Neural progenitor cell (in vitro differentiated cells): Measurements from ENCODE around the gene RBKS. TPM values are rescaled to one million over a fixed set of nuclear protein-coding genes. Genes with fewer than 3 reads are reported as not detected.

Experiments
- DNase-seq: peaks from one replicate; pipeline ENCODE4 v3.0.0-alpha.2; 2016; ENCODE audit warnings: low spot score
- H2AFZ ChIP-seq: fragments of 200-600 bp; sonication (generic); replicated peaks from 2 replicates; pipeline ENCODE4 v1.6.1; 2016; ENCODE audit warnings: antibody characterized with exemption
- H3F3A ChIP-seq: fragments of 200-600 bp; sonication (generic); 2 replicates; pipeline ENCODE4 v1.6.1; 2016; ENCODE audit warnings: antibody characterized with exemption, low read depth
- H3K27ac ChIP-seq: fragments of 200-600 bp; sonication (generic); 2 replicates; pipeline ENCODE4 v1.5.1; 2016; ENCODE audit warnings: mild to moderate bottlenecking
- H3K27me3 ChIP-seq: fragments of 200-600 bp; sonication (generic); 2 replicates; pipeline ENCODE4 v1.6.1; 2016; ENCODE audit warnings: mild to moderate bottlenecking, moderate library complexity
- H3K36me3 ChIP-seq: fragments of 200-600 bp; sonication (generic); 2 replicates; pipeline ENCODE4 v1.5.1; 2016
- H3K4me1 ChIP-seq: fragments of 200-600 bp; sonication (generic); 2 replicates; pipeline ENCODE4 v1.6.1; 2016; ENCODE audit warnings: mixed run types
- H3K4me2 ChIP-seq: fragments of 200-600 bp; sonication (generic); 2 replicates; pipeline ENCODE4 v1.6.1; 2016
- H3K4me3 ChIP-seq: fragments of 200-600 bp; sonication (generic); 2 replicates; pipeline ENCODE4 v1.5.1; 2016
- H3K79me2 ChIP-seq: fragments of 200-600 bp; sonication (generic); 2 replicates; pipeline ENCODE4 v1.6.1; 2016; ENCODE audit warnings: low read depth
- H3K9ac ChIP-seq: fragments of 200-600 bp; sonication (generic); 2 replicates; pipeline ENCODE4 v1.6.1; 2016
- H3K9me3 ChIP-seq: fragments of 200-600 bp; sonication (generic); 2 replicates; pipeline ENCODE4 v1.5.1; 2016; ENCODE audit warnings: low read depth
- H4K20me1 ChIP-seq: fragments of 200-600 bp; sonication (generic); 2 replicates; pipeline ENCODE4 v1.6.1; 2016; ENCODE audit warnings: low read depth
- H3K27ac Mint-ChIP-seq: 3 replicates; pipeline ENCODE4 v1.8.0; 2021; ENCODE audit warnings: mixed read lengths
- H3K27me3 Mint-ChIP-seq: 2 replicates; pipeline ENCODE4 v1.8.0; 2022; ENCODE audit warnings: low read depth, mild to moderate bottlenecking, inconsistent platforms, moderate library complexity, mixed read lengths; ENCODE audit not compliant: insufficient read depth
- H3K36me3 Mint-ChIP-seq: 3 replicates; pipeline ENCODE4 v1.8.0; 2021; ENCODE audit warnings: mixed read lengths
- H3K4me1 Mint-ChIP-seq: 3 replicates; pipeline ENCODE4 v1.8.0; 2021; ENCODE audit warnings: mixed read lengths
- H3K4me3 Mint-ChIP-seq: 3 replicates; pipeline ENCODE4 v1.8.0; 2021; ENCODE audit warnings: mild to moderate bottlenecking, moderate library complexity, mixed read lengths
- H3K9me3 Mint-ChIP-seq: 3 replicates; pipeline ENCODE4 v1.8.0; 2020; ENCODE audit warnings: mixed read lengths
- EZH2 ChIP-seq: fragments of 200-600 bp; sonication (generic); IDR thresholded peaks from 2 replicates; pipeline ENCODE4 v1.6.1; 2017; ENCODE audit warnings: antibody characterized with exemption, mild to moderate bottlenecking, moderate library complexity
- EZH2phosphoT487 ChIP-seq: fragments of 200-600 bp; sonication (generic); IDR thresholded peaks from 2 replicates; pipeline ENCODE4 v1.6.1; 2017; ENCODE audit warnings: antibody characterized with exemption
- total RNA-seq: library from RNA; depleted of rRNA; stranded (reverse); fragments of >200 nt; gene quantifications from 2 replicates; pipeline ENCODE4 v1.2.3, GENCODE V29; 2015; ENCODE audit warnings: low replicate concordance
- TF ChIP-seq, protein P1 (sequence below): fragments of 200-600 bp; sonication (generic); IDR thresholded peaks from 2 replicates; pipeline ENCODE4 v1.5.1; 2017; ENCODE audit warnings: antibody characterized with exemption, mild to moderate bottlenecking

Gene RBKS
- total RNA-seq, 1 donor from 2014 or later = 8.5 TPM

DNA sequence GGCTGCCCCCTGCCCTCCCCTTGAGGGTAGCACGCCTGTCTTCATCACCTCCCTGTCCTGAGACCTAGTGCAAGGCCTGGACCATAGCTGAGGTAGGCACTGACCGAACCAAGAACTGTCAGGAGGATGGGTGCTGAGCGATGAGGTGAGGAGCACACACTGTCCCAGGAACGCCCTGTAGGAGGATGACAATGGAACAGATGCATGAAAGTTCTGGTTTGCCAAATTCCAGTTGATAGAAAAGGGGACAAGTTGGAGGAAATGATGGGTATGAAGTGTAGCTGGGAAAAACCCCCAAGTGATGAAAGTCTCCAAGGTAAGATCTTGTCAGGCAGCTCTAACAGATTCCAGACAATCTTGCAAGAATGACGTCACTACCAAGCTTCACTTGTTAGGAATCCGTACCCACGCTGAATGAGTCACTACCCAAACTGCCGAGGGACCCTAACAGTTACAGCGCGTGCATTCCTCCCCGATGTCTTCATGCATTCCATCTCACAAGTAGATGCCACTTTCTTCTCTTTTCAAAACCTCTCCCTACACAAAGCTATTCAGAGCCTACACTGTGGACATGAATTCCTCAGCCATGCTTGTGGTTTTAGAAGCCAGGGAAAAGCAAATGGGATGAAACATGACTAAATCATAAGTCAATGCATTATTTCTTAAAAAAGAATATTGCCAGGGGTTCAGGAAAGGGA lies 91.1 kb downstream of the RBKS start:
- H3K27ac ChIP-seq = no peak overlapping the region
- peaks cover 24% of the 10 kb centered on the region for H3K4me1 Mint-ChIP-seq

GRCh38 chr2:27798486-27798885 lies 91.7 kb downstream of the RBKS start:
- Mint-ChIP-seq H3K36me3 (no peaks in the 10 kb centered on the region), H3K27me3 (peaks cover 3% of the 10 kb centered on the region), H3K27ac (no peak overlapping the region), H3K4me3 (no peak overlapping the region), H3K9me3 (no peaks in the 10 kb centered on the region), H3K4me1 (peaks cover 24% of the 10 kb centered on the region)
- Histone ChIP-seq H2AFZ (no peak overlapping the region), H3K9ac (no peak overlapping the region), H3K9me3 (no peaks in the 10 kb centered on the region), H4K20me1 (no peaks in the 10 kb centered on the region), H3K4me2 (no peak overlapping the region), H3F3A (no peaks in the 10 kb centered on the region), H3K79me2 (no peaks in the 10 kb centered on the region), H3K4me1 (peaks cover 7% of the 10 kb centered on the region), H3K4me3 (no peak overlapping the region), H3K27me3 (no peaks in the 10 kb centered on the region), H3K36me3 (no peaks in the 10 kb centered on the region), H3K27ac (no peak overlapping the region)
- no peak for DNase-seq
- TF ChIP-seq, protein P1, sequence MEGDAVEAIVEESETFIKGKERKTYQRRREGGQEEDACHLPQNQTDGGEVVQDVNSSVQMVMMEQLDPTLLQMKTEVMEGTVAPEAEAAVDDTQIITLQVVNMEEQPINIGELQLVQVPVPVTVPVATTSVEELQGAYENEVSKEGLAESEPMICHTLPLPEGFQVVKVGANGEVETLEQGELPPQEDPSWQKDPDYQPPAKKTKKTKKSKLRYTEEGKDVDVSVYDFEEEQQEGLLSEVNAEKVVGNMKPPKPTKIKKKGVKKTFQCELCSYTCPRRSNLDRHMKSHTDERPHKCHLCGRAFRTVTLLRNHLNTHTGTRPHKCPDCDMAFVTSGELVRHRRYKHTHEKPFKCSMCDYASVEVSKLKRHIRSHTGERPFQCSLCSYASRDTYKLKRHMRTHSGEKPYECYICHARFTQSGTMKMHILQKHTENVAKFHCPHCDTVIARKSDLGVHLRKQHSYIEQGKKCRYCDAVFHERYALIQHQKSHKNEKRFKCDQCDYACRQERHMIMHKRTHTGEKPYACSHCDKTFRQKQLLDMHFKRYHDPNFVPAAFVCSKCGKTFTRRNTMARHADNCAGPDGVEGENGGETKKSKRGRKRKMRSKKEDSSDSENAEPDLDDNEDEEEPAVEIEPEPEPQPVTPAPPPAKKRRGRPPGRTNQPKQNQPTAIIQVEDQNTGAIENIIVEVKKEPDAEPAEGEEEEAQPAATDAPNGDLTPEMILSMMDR = no peak
- TF ChIP-seq EZH2phosphoT487 = no peak
- no peak for TF ChIP-seq EZH2

More for the DNA sequence above, 91.1 kb downstream of the RBKS start:
- H3K4me1 ChIP-seq = peaks cover 7% of the 10 kb centered on the region
- H3K9me3 ChIP-seq = no peaks in the 10 kb centered on the region
- no peak overlapping the region for H3K9ac ChIP-seq
- no peak overlapping the region for H3K27ac Mint-ChIP-seq
- H3K36me3 Mint-ChIP-seq = no peaks in the 10 kb centered on the region
- H3K4me3 Mint-ChIP-seq = no peak overlapping the region
- H3F3A ChIP-seq = no peaks in the 10 kb centered on the region
- peaks cover 3% of the 10 kb centered on the region for H3K27me3 Mint-ChIP-seq
- H3K79me2 ChIP-seq = no peaks in the 10 kb centered on the region
- H3K27me3 ChIP-seq = no peaks in the 10 kb centered on the region
- H3K4me3 ChIP-seq = no peak overlapping the region
- H4K20me1 ChIP-seq = no peaks in the 10 kb centered on the region
- H3K36me3 ChIP-seq = no peaks in the 10 kb centered on the region
- no peak overlapping the region for H3K4me2 ChIP-seq
- no peaks in the 10 kb centered on the region for H3K9me3 Mint-ChIP-seq
- DNase-seq = peak; percentile 21
- TF ChIP-seq EZH2phosphoT487 (no peak), EZH2 (no peak)
- TF ChIP-seq, protein P1 = no peak
- H2AFZ ChIP-seq = no peak overlapping the region

- TF ChIP-seq EZH2phosphoT487 = no peak
- TF ChIP-seq, protein P1 = no peak
- no peak for TF ChIP-seq EZH2
- no peaks in the 10 kb centered on the region for H4K20me1 ChIP-seq
- no peaks in the 10 kb centered on the region for H3F3A ChIP-seq
- Mint-ChIP-seq H3K9me3 (no peaks in the 10 kb centered on the region), H3K36me3 (no peaks in the 10 kb centered on the region), H3K27ac (no peak overlapping the region), H3K4me1 (peaks cover 24% of the 10 kb centered on the region), H3K4me3 (no peak overlapping the region), H3K27me3 (peaks cover 2% of the 10 kb centered on the region)
- no peaks in the 10 kb centered on the region for H3K36me3 ChIP-seq
- no peak overlapping the region for H3K4me3 ChIP-seq
- peaks cover 7% of the 10 kb centered on the region for H3K4me1 ChIP-seq
- no peak for DNase-seq
- H3K4me2 ChIP-seq = no peak overlapping the region
- H3K27me3 ChIP-seq = no peaks in the 10 kb centered on the region
- no peak overlapping the region for H3K27ac ChIP-seq
- no peaks in the 10 kb centered on the region for H3K79me2 ChIP-seq
- H3K9me3 ChIP-seq = no peaks in the 10 kb centered on the region
- H3K9ac ChIP-seq = no peak overlapping the region
- H2AFZ ChIP-seq = no peak overlapping the region
Measured at GRCh38 chr2:27797841-27798240, 92.3 kb downstream of the RBKS start.
